ENCODE results near the gene PTK7.

Gene PTK7

GRCh38 chr6:43050981-43051380 is 25.1 kb upstream of the PTK7 start:
- Histone ChIP-seq H3K36me3 (ENCODE audit: insufficient read depth, low read length) (peaks cover 42% of the 10 kb centered on the region), H3K9me3 (ENCODE audit: insufficient read depth, low read length, severe bottlenecking) (no peaks in the 10 kb centered on the region), H3K9ac (ENCODE audit: low read depth, low read length) (no peak overlapping the region; the same call in 1 of the 2 replicates), H4K20me1 (ENCODE audit: insufficient read depth, low read length) (no peaks in the 10 kb centered on the region), H3K27me3 (ENCODE audit: insufficient read depth, low read length, poor library complexity) (no peaks in the 10 kb centered on the region), H3K79me2 (ENCODE audit: insufficient read depth, low read length) (peaks cover 19% of the 10 kb centered on the region), H2AFZ (ENCODE audit: low read depth, low read length) (no peak overlapping the region), H3K27ac (ENCODE audit: low read length) (no peak overlapping the region), H3K4me3 (ENCODE audit: low read depth in 1 of 2, low read length in 2 of 2) (no peak overlapping the region), H3K4me2 (ENCODE audit: insufficient read depth, low read length) (peak overlapping the region; percentile 95; the same call in 1 of the 2 replicates), H3K4me1 (ENCODE audit: insufficient read depth, low read length) (peaks cover 37% of the 10 kb centered on the region)
- no peak for ATAC-seq (ENCODE audit: insufficient read depth, low read depth)
- no peak for DNase-seq
- TF ChIP-seq, protein P1, sequence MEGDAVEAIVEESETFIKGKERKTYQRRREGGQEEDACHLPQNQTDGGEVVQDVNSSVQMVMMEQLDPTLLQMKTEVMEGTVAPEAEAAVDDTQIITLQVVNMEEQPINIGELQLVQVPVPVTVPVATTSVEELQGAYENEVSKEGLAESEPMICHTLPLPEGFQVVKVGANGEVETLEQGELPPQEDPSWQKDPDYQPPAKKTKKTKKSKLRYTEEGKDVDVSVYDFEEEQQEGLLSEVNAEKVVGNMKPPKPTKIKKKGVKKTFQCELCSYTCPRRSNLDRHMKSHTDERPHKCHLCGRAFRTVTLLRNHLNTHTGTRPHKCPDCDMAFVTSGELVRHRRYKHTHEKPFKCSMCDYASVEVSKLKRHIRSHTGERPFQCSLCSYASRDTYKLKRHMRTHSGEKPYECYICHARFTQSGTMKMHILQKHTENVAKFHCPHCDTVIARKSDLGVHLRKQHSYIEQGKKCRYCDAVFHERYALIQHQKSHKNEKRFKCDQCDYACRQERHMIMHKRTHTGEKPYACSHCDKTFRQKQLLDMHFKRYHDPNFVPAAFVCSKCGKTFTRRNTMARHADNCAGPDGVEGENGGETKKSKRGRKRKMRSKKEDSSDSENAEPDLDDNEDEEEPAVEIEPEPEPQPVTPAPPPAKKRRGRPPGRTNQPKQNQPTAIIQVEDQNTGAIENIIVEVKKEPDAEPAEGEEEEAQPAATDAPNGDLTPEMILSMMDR (IDR thresholded peaks at IDR 0.05; ENCODE audit: borderline replicate concordance, extremely low read depth, low read length, poor library complexity, severe bottlenecking) = no peak
- no peak for TF ChIP-seq EZH2 (IDR thresholded peaks at IDR 0.05; ENCODE audit: borderline replicate concordance, low read depth, low read length, severe bottlenecking)

DNA sequence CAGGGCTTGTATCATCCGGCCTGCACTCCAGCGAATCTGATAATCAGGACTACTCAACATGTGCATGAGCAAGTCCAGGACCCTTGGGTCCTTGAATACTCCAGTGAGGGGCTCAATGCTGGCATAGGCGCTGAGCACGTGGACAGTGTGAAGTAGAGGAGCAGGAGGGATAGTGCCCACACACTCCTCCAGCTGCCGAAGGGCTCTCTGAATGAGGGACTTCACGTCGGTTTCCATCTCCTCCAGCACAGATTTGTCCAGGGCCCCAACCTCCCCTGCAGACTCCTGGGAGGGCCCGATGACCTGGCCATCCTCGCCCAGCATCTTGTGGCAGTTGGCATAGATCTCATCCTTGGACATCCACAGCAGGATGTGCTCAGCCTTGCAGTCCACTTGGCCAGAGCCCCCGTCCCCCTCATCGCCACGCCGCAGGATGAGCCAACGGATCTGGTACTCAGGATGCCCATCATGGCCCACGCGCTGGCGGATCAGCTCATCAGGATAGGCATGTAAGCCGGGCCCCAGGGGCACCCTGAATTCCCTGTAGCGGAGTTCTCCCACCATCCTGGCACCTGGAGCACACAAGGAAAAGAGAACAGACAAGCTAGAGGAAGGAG is 23.8 kb upstream of the PTK7 start:
- Histone ChIP-seq H3K9me3 (ENCODE audit: insufficient read depth, low read length, severe bottlenecking) (no peaks in the 10 kb centered on the region), H3K9ac (ENCODE audit: low read depth, low read length) (peak overlapping the region; percentile 88), H2AFZ (ENCODE audit: low read depth, low read length) (no peak overlapping the region), H3K27me3 (ENCODE audit: insufficient read depth, low read length, poor library complexity) (no peaks in the 10 kb centered on the region), H3K4me2 (ENCODE audit: insufficient read depth, low read length) (peak overlapping the region; percentile 95), H3K4me3 (ENCODE audit: low read depth in 1 of 2, low read length in 2 of 2) (peak overlapping the region in 1 of 2 experiments; percentile 85; a peak in 2 of 4 replicates), H3K36me3 (ENCODE audit: insufficient read depth, low read length) (peaks cover 32% of the 10 kb centered on the region), H3K79me2 (ENCODE audit: insufficient read depth, low read length) (peaks cover 19% of the 10 kb centered on the region), H4K20me1 (ENCODE audit: insufficient read depth, low read length) (no peaks in the 10 kb centered on the region), H3K27ac (ENCODE audit: low read length) (peak overlapping the region; percentile 84), H3K4me1 (ENCODE audit: insufficient read depth, low read length) (peaks cover 37% of the 10 kb centered on the region)
- no peak for ATAC-seq (ENCODE audit: insufficient read depth, low read depth)
- TF ChIP-seq, protein P1 (IDR thresholded peaks at IDR 0.05; ENCODE audit: borderline replicate concordance, extremely low read depth, low read length, poor library complexity, severe bottlenecking) = no peak
- TF ChIP-seq EZH2 (IDR thresholded peaks at IDR 0.05; ENCODE audit: borderline replicate concordance, low read depth, low read length, severe bottlenecking) = no peak
- DNase-seq = no peak

DNA sequence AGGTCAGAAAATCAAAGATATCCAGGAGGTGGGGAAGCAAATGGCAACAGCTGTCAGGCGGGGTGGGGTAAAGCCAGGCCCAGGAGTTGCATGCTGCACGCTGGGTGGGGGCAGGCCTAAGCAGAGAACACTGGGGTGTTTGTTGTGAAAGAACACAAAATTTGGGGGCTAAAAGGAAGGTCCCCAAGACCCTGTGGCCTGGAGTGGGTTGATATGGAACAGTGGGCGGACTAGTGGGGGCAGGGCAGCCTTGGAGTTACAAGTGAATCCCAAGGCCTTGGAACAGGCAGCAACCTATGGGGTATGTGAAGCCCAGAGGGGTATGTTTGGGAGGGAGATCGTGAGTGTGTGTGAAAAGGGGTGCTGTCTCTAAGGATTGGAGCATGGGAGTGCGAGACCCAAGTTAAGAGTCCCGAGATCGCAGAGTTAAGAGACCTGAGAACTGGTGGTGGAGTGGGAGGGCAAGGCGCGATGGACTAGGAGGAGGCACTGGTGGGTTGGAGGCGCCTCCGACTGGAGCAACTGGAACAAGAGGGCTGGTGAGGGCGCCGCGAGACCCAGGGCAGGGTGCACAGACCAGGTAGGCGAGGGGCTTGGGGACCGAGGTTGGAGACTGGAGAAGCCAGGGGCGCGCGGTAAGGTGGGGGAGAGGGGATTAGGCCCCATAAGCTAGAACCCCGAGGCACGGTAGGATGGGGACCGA is 23.1 kb upstream of the PTK7 start:
- Histone ChIP-seq H3K4me3 (ENCODE audit: low read depth in 1 of 2, low read length in 2 of 2) (peak overlapping the region; percentile 56 to 85; a peak in 3 of 4 replicates), H3K27ac (ENCODE audit: low read length) (peak overlapping the region; percentile 84), H3K27me3 (ENCODE audit: insufficient read depth, low read length, poor library complexity) (no peaks in the 10 kb centered on the region), H3K9ac (ENCODE audit: low read depth, low read length) (peak overlapping the region; percentile 88), H3K9me3 (ENCODE audit: insufficient read depth, low read length, severe bottlenecking) (no peaks in the 10 kb centered on the region), H3K79me2 (ENCODE audit: insufficient read depth, low read length) (peaks cover 24% of the 10 kb centered on the region), H3K4me2 (ENCODE audit: insufficient read depth, low read length) (peak overlapping the region; percentile 95), H3K4me1 (ENCODE audit: insufficient read depth, low read length) (peaks cover 43% of the 10 kb centered on the region), H4K20me1 (ENCODE audit: insufficient read depth, low read length) (no peaks in the 10 kb centered on the region), H2AFZ (ENCODE audit: low read depth, low read length) (peak overlapping the region; percentile 90), H3K36me3 (ENCODE audit: insufficient read depth, low read length) (peaks cover 36% of the 10 kb centered on the region)
- ATAC-seq (ENCODE audit: insufficient read depth, low read depth) = peak; percentile 35
- peak; percentile 37 for DNase-seq
- TF ChIP-seq, protein P1 (IDR thresholded peaks at IDR 0.05; ENCODE audit: borderline replicate concordance, extremely low read depth, low read length, poor library complexity, severe bottlenecking) = no peak
- TF ChIP-seq EZH2 (IDR thresholded peaks at IDR 0.05; ENCODE audit: borderline replicate concordance, low read depth, low read length, severe bottlenecking) = no peak

Data from DND-41 (cell line).